Occipital lobe (tissue), 2 donors: Measurements from ENCODE around the gene DLX1. TPM values are rescaled to one million over a fixed set of nuclear protein-coding genes. Genes with fewer than 3 reads are reported as not detected.
"Not testable (repeated sequence)": the region's sequence is repeated elsewhere in the genome, so short reads cannot be mapped to it uniquely, and the experiment has no call there.

Experiments
- DNase-seq: peaks from one replicate; lab custom pipeline; 2025; lab: John Stamatoyannopoulos, UW
- total RNA-seq: library from RNA; depleted of rRNA; stranded (reverse); fragments of >200 nt; gene quantifications from one replicate; pipeline ENCODE4 v1.2.3, GENCODE V29; 2014

DLX1 gene
- 21.4 TPM for total RNA-seq

DNA sequence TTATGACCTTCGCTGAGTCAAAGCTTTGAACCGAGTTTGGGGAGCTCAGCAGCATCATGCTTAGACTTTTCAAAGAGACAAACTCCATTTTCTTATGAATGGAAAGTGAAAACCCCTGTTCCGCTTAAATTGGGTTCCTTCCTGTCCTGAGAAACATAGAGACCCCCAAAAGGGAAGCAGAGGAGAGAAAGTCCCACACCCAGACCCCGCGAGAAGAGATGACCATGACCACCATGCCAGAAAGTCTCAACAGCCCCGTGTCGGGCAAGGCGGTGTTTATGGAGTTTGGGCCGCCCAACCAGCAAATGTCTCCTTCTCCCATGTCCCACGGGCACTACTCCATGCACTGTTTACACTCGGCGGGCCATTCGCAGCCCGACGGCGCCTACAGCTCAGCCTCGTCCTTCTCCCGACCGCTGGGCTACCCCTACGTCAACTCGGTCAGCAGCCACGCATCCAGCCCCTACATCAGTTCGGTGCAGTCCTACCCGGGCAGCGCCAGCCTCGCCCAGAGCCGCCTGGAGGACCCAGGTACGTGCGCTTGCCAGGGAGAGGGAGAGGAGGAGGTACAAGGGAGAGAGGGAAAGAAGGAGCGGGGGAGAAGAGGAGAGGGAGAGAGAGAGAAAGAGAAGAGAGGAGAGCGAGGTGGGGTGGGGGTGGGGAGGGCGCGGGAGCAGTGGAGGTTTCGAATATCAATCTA, at the start of gene DLX1:
Gene DLX1 (plus strand): TSS at position 48 of the 700 bp plus-strand sequence. CDS start 171 bp downstream, at position 219.
- no peak for DNase-seq

DNA sequence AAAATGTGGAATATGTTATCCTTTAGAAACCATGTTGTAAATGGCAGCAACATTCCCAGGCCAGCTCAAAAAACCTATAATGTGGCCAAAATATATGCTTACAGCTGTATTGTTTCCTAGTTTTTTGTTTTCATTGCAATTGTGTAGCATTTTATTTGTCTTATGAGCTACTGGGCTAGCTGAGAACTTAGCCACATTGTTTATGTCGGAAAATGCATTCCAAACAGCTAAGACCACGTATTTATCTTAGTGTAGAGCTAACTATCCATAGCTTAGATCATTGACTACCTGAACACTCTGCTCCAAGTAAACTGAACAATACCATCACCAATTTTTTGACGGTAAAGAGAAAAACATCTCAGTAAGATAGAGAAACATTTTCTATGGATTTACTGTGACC, 47.2 kb upstream of the DLX1 start:
- DNase-seq = no peak

- no peak for DNase-seq
Measured at GRCh38 chr2:172038604-172039003, 46.7 kb upstream of the DLX1 start.

- no peak for DNase-seq
Measured at GRCh38 chr2:172039011-172039704, 46.1 kb upstream of the DLX1 start.

DNA sequence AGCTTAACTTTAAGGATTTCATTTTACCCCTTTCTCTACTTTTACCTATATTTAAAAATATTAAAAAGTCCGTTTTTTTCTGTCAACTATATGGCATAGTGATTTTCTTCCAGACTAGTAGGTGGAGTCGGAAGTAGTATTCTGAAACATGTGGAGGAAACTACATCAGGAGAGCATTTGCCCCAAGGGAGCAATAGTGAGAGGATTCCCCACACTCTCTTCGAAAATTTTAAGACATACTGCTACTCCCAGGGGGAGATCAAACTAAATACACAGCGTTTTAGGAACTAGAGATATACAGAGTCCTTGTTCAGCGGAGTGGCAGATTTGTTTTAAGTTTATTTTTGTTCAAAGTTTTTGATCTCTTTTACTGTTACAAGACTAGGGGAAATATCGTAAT, 45.0 kb upstream of the DLX1 start:
- DNase-seq = no peak

DNA sequence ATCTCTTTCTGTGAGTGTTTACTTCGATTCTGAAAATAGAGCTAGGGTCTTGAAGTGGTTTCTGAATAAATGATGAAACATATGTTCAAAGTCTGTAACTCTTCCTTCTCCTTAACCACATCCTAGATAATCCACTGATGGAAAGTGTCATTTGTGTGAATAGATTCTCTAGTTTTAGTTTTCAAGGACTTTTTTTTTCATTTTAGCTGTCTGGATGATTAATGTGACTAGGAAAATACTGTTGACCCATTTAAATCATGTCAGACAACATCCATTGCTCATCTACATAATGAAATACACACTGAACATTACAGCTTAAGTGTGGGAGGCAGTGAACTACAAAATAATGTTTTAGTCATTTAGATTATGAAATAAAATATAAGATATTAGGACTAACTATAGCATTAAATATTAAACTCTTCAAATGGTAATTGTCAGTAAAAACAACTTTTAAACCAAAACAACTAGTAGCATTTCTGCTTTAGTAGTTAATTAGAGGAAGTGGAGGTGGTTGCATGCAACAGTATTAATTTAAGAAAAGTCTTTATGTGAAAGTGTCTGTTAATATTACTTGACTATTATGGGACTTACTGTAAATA, 39.1 kb upstream of the DLX1 start:
- no peak for DNase-seq

- DNase-seq = no peak
Measured at GRCh38 chr2:172046866-172047565, 38.3 kb upstream of the DLX1 start.

DNA sequence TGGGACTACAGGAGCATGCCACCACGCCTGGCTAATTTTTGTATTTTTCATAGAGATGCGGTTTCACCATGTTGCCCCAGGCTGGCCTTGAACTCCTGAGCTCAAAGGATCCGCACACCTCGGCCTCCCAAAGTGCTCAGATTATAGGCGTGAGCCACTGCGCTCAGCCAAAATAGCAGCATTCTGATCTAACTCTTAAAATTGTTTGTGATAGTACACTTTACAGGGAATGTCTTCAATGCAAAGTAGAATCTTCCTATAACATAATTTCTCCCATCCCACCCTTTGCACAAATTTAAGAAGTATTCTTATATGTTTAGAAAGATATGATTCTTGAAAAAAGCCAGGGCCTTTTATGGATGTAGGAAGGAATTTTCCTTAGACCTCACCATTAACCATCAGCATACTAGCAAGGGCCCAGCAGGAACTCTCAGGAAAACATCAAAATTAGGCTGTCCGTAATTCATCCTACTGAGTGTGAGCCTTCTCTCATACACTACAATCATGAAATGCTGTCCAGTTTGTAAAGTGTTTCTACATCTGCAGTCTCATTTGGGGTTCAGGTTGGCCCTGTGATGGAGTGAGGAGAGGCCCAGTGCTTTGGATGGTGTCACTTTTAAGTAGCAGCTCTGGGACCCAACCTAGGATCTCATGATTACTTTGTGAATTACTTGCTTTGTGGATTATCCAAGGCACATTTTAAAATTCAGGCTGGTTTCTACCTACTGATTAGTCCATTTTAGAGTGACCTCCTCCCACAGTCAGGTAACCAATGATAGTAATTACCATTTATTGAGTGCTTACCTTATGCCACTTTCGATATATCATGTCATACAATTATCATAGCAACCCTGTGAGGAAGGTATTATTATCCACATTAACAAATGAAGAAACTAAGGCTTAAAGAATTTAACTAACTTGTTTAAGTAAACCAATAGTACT, 37.5 kb upstream of the DLX1 start:
- DNase-seq = no peak

DNA sequence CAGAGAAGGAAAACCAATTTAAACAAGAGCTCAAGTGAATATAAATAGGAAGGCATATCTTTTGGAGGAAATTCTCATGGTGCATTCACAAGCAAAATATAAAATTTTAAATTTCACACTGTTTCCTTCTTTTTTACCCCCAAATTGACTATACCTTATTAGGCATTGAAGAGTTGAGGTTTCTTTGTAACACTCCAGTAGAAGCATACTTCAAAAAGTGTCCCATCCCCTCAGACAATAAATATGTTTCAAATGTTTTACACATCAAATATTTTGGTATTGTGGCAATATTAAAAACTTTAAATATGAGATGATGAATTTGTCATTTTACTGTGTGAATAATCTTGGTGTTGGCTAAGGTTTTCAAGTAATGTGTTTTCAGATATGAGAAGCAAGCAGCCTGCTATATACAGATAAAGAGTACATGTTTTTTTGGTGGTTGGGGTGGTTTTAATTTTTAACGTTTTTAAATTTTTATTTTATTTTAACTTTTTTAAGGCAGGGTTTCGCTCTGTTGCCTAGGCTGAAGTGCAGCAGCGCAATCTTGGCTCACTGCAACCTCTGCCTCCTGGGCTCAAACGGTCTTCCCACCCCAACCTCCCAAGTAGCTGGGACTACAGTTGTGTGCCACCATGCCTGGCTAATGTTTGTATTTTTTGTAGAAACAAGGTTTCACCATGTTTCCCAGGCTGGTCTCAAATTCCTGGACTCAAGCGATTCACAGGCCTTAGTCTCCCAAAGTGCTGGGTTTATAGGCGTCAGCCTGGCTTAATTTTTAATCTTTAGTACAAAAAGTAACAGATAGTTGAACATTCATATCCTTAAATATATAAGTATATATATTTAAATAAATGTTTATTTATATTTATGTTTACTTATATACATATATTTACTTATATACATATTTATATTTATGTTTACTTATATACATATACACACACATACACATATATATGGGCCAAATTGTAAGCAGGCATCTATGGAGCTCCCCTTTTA, 36.5 kb upstream of the DLX1 start:
- DNase-seq = no peak

- no peak for DNase-seq
Measured at GRCh38 chr2:172049567-172050120, 35.7 kb upstream of the DLX1 start.

GRCh38 chr2:172050479-172051125, 34.7 kb upstream of the DLX1 start:
- no peak for DNase-seq

GRCh38 chr2:172052000-172052983, 33.0 kb upstream of the DLX1 start:
- DNase-seq = no peak

DNA sequence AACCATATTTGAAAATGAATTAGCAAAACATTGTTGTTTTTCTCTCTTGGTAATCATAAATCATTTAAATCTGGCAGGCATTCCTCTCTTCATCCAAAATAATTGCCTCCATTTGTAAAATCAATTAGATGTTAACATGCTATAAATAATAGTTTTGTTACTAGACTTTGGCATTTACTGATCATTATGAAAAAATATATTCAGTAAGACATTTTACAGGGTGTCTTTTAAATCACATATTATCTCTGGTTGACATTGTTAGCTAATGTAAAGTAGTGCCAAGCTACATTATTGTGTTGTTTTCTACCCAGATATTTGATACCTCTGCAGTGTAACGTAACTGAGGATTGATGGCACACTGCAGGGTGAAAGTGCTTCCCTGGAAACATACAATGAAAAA, 31.8 kb upstream of the DLX1 start:
- DNase-seq = no peak

GRCh38 chr2:172056293-172056692, 29.0 kb upstream of the DLX1 start:
- no peak for DNase-seq

- no peak for DNase-seq
Measured at GRCh38 chr2:172058660-172059059, 26.6 kb upstream of the DLX1 start.

- not testable (repeated sequence) for DNase-seq
Measured at GRCh38 chr2:172060118-172060517, 25.2 kb upstream of the DLX1 start.

DNA sequence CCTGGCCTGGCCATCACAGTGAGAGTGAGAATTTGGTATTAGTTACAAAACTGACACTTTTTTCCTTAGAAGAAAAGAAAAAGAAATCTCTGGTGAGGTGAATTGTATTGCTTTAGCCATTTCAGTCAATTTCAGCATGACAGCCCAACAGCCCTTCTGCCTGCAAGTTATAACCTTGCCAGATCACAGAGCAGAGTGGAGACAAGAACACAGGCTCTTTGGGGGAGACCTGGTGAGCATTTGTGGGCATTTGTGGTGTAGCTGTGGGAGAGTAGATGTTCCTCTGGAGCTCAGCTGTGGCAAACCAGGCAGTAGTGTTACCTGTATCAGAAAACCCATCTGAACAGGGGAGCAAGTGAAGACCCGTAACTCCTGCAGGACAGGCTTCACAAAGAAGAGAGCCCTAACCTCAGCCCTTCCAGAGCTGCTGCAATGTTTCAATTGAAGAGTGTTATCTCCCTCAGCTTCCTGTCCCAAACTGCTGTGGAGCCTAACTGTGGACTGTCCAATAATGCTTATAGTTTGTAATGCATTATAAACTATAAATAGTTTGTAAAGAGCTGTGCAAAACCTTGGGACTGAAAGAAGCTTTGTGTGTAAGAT, 22.8 kb upstream of the DLX1 start:
- no peak for DNase-seq
